Activated CD4-positive, CD25-positive, alpha-beta regulatory T cell treated with anti-CD3 and anti-CD28 coated beads, Interleukin-2, amount 50 U/mL, for 16 hours (primary cell): Measurements from ENCODE around the gene YPEL2.

Experiments
- DNase-seq: peaks from one replicate; pipeline ENCODE4 v3.0.0-alpha.2; 2020; ENCODE audit warnings: low read depth, low spot score

The YPEL2 gene

GRCh38 chr17:59330053-59330942 lies 1.2 kb upstream of the YPEL2 start:
- DNase-seq, result no peak

- no peak for DNase-seq
Observed at GRCh38 chr17:59331929-59332748, 684 bp downstream of the YPEL2 start.

- no peak for DNase-seq
Observed at GRCh38 chr17:59332749-59333377, 1.4 kb downstream of the YPEL2 start.

GRCh38 chr17:59333836-59334235 lies 2.4 kb downstream of the YPEL2 start:
- no peak for DNase-seq

- DNase-seq, result no peak
Observed at GRCh38 chr17:59335685-59336084, 4.2 kb downstream of the YPEL2 start.

- DNase-seq, result no peak
Observed at GRCh38 chr17:59337741-59338299, 6.4 kb downstream of the YPEL2 start.

GRCh38 chr17:59338498-59338897 lies 7.0 kb downstream of the YPEL2 start:
- no peak for DNase-seq

GRCh38 chr17:59341922-59342321 lies 10.5 kb downstream of the YPEL2 start:
- no peak for DNase-seq

GRCh38 chr17:59342681-59343131 lies 11.3 kb downstream of the YPEL2 start:
- DNase-seq, result no peak

- no peak for DNase-seq
Observed at GRCh38 chr17:59345476-59345875, 14.0 kb downstream of the YPEL2 start.

GRCh38 chr17:59346341-59346740 lies 14.9 kb downstream of the YPEL2 start:
- DNase-seq, result no peak

- DNase-seq, result no peak
Observed at GRCh38 chr17:59346876-59347407, 15.5 kb downstream of the YPEL2 start.

GRCh38 chr17:59347975-59348391 lies 16.5 kb downstream of the YPEL2 start:
- DNase-seq, result no peak

GRCh38 chr17:59349178-59349577 lies 17.7 kb downstream of the YPEL2 start:
- no peak for DNase-seq

GRCh38 chr17:59353106-59353854 lies 21.8 kb downstream of the YPEL2 start:
- no peak for DNase-seq

- no peak for DNase-seq
Observed at GRCh38 chr17:59353936-59354755, 22.7 kb downstream of the YPEL2 start.

GRCh38 chr17:59355030-59355701 lies 23.7 kb downstream of the YPEL2 start:
- no peak for DNase-seq

- DNase-seq, result no peak
Observed at GRCh38 chr17:59355702-59356325, 24.4 kb downstream of the YPEL2 start.
